Stimulated activated CD4-positive, alpha-beta T cell treated with anti-CD3 and anti-CD28 coated beads, Interleukin-1b, Interleukin-23, amount 100 ng/mL, for 48 hours (primary cell): ENCODE results near the gene IFT88.

Experiments used
- DNase-seq: peaks from one replicate; pipeline ENCODE4 v3.0.0-alpha.2; 2020

IFT88 gene

GRCh38 chr13:20717581-20718542 is 150.9 kb downstream of the IFT88 start:
- no peak for DNase-seq

- DNase-seq = no peak
These were observed 152.1 kb downstream of the IFT88 start for GRCh38 chr13:20718958-20719566.

- no peak for DNase-seq
These were observed 152.8 kb downstream of the IFT88 start for GRCh38 chr13:20719783-20720182.

- no peak for DNase-seq
These were observed 153.5 kb downstream of the IFT88 start for GRCh38 chr13:20720499-20720898.

GRCh38 chr13:20721058-20721453 is 154.1 kb downstream of the IFT88 start:
- DNase-seq = no peak

DNA sequence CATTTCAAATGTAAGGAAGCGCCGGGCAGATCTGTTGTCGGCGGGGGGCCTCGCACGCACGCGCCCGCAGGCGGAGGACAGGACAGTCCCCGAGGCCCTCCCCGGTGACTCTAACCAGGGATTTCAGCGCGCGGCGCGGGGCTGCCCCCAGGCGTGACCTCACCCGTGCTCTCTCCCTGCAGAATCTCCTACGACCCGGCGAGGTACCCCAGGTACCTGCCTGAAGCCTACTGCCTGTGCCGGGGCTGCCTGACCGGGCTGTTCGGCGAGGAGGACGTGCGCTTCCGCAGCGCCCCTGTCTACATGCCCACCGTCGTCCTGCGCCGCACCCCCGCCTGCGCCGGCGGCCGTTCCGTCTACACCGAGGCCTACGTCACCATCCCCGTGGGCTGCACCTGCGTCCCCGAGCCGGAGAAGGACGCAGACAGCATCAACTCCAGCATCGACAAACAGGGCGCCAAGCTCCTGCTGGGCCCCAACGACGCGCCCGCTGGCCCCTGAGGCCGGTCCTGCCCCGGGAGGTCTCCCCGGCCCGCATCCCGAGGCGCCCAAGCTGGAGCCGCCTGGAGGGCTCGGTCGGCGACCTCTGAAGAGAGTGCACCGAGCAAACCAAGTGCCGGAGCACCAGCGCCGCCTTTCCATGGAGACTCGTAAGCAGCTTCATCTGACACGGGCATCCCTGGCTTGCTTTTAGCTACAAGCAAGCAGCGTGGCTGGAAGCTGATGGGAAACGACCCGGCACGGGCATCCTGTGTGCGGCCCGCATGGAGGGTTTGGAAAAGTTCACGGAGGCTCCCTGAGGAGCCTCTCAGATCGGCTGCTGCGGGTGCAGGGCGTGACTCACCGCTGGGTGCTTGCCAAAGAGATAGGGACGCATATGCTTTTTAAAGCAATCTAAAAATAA is 154.7 kb downstream of the IFT88 start:
- peak; percentile 7 for DNase-seq

DNA sequence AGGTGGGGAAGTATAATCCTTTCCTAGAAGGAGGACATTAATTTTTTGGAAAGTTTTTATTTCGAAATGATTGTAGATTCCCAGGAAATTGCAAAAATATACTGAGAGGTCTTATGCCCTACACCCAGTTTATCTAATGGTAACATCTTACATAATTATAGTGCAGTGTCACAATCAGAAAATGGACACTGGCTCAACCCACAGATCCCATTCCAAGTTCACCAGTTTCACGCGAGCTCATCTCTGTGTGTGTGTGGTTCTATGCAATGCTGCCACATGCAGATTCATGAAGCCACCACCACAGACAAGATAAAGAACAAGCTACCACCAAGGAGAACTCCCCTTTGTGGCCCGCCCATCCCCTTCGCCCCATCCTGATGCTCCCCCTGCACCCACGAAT is 160.9 kb downstream of the IFT88 start:
- DNase-seq = no peak

- DNase-seq = no peak
These were observed 161.8 kb downstream of the IFT88 start for GRCh38 chr13:20728579-20729311.

DNA sequence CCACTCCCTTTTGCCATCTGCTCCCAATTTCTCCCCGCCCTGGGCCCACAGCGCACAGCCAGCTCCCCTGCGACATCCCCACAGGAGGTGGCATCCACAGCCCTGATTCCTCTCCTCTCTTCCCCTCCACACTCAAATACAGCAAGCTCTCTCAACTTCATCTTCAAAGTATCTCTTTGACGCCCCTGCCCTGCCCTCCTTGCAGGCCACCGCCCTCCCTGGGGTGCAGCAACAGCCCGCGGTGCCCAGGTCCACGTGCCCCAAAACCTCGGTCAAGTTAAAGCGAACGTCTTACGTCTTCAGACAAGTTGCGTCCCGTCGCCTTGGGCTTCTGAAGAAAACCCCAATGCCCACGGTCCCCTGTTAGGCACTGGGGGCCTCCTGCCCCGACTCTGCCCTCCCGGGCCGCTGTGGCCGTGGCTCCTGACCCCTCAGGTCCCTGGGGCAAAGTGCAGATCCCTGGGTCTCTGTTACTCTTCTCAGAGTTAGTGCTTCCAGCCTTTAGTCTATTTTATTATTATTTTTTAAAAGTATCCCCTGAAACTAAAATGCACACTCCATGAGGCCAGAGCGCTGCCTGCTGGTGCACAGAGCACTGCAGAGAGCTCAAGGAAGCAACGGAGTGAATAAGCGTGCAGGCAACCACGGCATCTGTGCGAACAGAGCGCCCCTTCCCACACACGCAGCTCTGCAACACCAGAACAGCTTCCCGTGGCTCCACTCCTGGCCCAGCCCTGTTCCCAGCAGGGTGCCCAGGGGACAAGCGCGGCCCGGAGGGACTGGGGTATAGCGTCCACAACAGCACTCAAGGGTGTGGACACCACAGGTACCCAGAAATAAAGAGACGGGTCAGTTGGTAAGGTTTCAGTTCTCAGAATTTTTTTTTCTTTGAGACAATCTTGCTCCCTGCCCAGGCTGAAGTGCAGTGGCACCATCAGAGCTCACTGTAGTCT is 163.0 kb downstream of the IFT88 start:
- DNase-seq = no peak

DNA sequence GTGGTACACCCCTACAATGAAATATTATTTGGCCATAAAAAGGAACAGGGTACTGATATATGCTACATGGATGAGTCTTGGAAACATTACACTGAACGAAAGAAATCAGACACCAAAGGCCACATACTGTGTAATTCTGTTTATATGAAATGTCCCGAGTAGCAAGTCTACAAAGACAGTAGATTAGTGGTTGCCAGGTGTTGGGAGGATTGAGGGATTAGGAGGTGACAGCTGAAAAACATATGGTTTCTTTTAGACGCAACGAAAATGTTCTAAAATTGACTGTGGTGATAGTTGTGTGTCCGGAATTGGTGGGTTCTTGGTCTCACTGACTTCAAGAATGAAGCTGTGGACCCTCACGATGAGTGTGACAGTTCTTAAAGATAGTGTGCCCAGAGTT is 171.7 kb downstream of the IFT88 start:
- no peak for DNase-seq

- no peak for DNase-seq
These were observed 173.1 kb downstream of the IFT88 start for GRCh38 chr13:20740021-20740420.
